NK-92 treated with Interleukin-12 subunit alpha and Interleukin-12 subunit beta, amount 100 ng/mL, for 24 hours (cell line): ENCODE data around the gene MRTFB.
A peak's percentile ranks its signal among the peaks of the same experiment; 100 is the strongest.

ENCODE experiments used
- DNase-seq: peaks from one replicate; lab custom pipeline; 2025; lab: John Stamatoyannopoulos, UW

Gene MRTFB

DNA sequence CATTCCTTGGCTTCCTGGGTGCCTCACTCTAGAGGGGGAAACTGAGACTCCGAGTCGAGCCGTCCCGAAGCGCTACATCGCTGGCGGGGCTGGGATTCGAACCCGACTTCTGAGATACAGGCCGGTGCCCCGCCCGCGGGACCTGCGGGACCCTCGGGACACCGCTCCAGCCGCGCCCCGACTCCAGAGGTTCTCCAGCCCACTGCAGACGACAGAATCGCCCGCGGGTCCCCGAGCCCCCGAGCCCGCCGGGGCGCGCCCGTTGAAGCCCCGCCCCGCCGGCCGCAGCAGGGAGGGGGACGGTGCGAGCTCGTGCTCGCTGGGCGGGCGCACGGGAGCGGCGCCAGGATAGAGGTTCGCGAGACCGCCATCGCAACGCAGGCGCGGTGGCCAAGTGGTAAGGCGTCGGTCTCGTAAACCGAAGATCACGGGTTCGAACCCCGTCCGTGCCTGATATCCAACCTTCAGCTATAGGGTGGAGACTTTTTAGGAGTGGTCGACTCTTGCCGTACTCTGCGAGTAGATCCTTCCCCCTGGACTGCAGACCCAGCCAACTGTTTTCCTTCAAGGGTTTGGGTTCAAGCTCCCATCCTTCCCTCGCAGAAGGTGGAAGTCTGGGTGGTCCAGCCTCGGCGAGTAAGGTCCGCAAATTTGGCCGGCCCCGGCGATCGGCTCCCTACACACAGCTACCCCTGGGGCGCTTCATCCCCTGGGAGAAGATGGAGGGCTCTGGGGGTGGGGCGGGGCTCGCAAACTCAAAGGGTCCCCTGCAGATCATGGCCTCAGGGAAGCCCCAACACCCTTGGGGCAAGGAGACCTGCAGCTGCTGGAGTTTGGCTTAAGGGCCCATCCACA, 214.6 kb downstream of the MRTFB start:
- peak; percentile 80 for DNase-seq

DNA sequence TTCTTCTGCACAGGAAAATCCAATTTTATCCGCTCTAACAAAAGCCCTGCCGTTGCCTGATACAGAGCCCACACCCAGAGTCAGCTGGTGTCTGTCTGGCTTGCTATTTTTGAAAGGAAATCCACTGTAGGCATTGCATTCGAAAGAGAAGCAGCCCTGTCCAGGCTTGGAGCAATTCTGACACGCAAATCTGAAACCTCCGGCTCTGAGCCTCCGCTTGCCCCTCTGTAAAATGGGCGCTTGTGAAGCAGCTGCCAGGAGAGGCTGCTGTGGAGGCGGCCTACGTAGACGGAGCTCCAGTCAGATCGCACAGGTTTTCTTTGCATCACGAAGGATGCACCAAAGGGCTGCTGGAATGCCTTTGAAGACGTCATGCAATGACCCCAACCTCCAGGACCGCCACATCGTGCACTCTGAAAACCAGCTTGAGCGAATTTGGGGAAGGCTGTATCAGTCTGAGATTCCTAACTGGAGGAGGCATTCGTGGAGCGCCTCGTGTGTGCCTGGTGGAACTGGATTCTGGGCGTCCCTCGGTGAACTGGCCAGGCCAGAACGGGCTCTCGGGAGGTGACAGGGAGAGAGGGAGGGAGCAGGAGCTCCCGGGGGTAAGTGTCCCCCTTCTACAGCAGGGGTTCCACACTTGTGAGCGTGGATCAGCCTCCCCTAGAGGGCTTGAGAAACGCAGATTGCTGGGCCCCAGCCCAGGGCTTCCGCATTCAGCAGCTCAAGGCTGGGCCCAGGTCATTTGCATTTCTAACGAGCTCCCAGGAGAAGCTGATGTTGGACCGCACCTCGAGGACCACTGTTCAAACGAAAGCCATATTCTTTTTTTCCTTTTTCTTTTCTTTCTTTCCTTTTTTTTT, 215.5 kb downstream of the MRTFB start:
- DNase-seq, result no peak

DNA sequence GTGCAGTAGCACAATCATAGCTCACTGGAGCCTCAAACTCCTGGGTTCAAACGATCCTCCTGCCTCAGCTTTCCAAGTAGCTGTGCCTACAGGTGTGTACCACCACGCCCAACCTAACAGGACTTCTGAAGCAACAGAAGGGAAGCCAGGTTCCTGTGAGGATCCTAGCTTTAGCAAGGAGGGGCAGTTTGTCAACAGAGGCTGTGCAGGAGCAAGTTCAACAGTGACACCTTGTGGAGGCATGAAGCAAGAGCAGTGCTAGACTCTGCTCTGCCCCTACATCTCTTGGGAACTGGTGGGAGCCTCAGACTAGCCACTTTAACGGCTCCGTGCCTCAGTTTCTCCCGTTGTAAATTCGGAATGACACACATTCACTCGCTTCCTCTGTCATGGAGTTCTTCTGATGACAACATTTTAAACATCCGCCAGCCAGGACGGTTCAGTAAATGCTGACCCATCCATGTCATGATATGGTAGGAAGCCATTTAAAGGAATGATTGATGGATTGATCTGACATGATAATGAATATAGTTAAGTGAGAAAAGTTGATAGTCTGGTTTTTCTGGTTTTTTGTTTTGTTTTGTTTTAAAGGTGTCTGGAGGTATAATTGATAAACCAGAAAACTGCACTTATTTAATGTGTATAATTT, 218.7 kb downstream of the MRTFB start:
- no peak for DNase-seq

DNA sequence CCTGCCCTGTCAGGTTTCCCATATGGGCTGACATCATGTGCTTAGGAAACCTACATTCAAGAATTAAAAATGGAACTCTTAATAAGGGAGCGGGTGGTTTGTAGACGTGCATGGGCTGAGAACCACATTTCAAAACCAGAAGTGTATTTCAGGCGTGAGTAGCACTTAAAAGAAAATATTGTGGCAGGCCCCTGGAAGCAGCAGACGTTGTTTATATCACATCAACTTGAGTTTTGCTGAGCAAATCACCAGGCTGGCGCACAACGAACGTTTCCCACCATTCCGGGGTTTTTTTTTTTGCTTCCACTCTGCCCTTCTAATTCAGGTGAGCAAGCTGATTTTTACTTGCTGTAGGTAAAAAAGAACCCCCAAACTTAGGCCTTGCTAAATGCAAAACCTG, 220.2 kb downstream of the MRTFB start:
- DNase-seq, result no peak

DNA sequence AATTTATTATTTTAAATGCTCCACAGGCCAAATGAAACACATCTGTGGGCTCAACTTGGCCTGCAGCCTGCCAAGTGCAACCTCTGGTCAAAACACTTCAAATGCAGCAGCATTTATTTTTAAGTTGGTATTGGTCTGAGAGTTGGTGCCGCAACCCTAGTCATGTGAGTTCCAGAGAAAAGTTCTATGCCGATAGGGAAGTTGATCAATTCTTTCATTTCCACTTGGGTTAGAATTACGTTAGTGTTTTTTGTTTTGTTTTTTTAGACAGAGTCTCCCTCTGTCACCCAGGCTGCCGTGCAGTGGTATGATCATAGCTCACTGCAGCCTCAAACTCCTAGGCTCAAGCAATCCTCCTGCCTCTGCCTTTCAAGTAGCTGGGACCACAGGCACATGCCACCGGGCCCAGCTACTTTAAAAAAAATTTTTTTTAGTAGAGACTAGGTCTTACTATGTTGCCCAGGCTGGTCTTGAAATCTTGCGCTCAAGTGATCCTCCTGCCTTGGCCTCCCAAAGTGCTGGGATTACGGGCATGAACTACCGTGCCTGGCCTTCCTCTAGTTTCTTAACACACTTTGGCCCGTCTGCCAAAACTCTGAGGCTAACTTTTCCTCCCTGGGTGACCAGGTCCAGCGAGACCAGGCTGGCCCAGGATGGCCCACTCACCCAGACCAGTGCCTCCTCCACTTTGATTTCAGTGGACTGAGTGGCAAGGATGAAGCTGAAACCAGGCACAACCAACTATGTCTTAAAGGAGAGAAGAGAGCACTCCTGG, 221.1 kb downstream of the MRTFB start:
- DNase-seq, result no peak

DNA sequence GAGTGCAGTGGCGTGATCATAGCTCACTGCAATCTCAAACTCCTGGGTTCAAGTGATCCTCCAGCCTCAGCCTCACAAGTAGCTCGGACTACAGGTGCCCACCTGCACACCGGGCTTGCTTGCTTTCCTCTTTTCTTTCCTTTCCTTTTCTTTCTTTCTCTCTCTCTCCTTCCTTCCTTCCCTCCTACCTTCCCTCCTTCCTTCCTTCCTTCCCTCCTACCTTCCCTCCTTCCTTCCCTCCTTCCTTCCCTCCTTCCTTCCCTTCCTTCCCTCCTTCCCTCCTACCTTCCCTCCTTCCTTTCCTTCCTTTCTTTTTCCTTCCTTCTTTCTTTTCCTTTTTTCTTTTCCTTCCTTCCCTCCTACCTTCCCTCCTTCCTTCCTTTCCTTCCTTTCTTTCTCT, 225.5 kb downstream of the MRTFB start:
- DNase-seq, result no peak

DNA sequence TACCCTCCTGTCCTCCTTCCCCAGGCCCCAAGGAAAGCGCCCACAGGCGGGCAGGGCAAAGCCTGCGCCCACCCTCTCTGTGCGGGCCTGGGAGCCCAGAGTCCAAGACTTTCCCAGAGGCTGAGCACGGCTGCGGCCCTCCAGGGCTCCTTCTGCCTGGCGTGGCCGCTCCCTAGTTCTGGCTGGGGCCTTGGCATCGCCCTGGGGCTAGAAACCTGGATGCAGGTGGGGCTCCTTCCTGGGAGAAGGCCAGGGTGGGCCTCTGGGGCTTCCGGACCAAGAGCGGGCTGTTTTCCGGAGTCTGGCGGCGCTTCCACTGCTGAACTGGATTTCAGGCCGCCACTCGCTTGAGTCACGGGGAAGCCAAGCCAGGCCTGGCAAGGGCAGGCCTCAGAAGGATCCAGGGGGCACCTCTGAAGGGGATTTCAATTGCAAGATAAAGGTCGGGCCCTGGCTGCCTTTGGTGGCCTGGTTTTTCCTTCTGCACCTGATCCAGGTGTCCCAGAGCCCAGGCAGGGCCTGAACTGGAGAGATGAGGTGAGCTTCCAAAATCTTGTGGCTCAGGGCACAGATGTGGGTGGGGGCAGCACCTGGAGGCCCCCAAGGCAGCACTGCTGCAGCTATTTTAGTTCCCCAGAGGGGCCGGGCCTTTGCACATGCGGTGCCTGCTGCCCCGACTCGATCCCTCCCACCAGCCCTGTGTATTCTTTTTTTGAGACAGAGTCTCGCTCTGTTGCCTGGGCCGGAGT, 227.4 kb downstream of the MRTFB start:
- DNase-seq, result no peak

DNA sequence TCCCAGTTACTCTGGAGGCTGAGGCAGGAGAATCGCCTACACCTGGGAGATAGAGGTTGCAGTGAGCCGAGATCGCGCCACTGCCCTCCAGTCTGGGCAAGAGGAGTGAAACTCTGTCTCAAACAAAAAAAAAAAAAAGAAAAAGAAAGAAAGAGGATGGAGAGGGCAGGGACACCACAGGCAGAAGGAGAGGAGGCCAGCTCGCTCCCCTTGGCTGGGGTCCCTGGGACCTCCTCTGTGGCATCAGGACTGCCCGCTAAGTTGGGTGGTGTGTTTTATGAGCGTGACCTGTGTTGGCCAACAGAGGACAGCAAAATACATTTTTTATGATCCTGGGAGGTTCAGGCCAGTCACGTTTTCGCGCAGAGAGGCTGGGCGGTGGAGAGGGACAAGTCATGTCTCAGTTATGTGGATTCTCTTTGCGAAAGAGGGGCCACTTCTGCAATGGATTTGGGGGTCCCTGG, 229.6 kb downstream of the MRTFB start:
- no peak for DNase-seq

DNA sequence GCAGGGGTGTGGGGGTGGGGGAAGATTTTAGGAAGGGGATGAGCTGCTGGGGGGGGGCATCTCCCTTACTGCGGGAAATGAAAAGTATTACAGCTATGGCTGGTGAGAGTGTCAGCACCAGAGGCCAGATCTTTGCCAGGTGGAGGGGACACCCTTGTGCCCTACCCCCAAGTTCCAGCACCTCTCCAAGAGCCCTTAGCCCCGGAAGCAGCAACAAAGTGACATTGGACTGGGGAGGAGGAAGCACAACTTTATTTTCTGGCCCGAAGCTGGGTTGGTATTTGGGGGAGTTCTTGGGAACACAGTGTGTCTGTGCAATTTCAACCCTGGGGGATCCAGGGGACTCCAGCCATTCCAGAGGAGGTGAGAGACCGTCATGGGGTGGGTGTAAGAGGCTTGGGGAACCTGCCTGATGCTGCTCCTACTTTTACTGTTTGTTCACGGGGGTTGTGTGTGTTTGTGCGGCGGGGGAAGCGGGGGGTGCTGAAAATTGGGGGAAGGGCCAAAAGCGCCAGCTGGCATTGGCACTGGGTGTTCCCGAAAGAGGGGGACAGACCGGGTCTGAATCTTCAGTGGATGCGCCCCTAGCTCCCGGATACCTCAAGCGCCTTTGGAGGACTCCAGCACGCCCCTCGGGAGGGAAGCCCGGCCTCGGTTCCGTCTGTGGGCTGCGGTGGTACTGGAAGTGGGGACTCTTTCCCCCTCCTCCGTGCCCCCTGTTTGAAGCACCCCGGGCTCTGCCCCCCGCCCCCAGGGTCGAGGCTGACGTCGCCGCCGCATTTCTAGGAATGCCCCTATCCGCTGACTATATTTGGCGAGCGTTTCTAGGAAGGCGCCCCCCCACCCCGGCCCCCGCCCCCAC, 230.3 kb downstream of the MRTFB start:
- no peak for DNase-seq

DNA sequence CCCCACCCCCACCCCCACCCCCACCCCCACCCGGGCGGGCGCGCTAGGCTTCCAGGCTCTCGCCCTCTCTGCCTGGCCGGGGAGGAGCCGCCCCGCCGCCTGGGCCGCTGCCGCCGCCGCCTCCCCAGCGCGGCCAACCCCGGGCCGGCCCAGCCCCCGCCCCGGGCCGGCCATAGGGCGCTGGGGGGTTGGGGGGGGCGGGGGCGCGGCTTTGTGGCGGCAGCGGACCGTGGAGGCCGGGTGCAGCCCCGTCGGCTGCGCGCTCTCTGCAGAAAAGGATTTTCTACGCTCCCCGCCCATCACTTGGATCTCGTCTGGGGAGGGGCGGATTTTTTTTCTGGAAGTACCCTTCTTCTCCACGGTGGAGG, 230.9 kb downstream of the MRTFB start:
- DNase-seq, result no peak

DNA sequence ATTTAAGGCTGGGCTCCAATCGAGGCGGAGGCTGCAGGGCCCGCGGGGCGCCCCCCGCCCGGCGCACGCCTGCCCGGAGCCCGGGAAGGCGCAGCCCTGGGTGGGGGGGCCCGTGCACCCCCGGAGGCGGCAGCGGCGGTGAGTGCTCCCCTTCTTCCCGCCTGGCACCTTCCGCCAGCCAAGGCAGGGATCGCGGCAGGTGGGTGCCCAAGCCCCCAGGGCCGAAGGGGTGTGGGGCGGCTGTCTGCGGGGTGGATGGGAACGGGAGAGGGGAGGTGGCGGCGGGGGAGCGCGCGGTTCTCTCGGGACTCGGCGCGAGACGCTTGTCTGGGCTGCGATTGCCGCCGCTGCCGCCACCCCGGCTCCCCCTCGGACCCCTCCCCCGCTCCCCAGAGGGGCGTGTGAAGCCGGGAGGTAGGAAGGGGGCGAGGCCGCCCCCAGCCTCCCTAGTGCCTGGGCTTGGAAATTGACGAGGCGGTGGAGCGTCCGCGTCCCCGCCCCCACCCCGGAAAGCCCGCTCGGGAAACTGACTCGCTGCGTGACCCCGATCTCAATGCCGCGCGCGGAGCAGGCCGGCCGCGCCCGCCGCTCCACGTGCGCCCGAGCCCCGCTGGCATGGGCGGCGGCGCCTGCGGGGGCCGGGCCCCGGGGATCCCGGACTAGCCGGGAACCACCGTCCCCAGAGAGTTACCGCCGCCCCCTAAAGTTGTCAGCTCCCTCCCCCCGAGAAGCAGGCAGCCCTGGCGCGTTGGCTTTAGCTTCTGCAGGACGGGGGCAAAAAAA, 231.5 kb downstream of the MRTFB start:
- DNase-seq, result no peak

DNA sequence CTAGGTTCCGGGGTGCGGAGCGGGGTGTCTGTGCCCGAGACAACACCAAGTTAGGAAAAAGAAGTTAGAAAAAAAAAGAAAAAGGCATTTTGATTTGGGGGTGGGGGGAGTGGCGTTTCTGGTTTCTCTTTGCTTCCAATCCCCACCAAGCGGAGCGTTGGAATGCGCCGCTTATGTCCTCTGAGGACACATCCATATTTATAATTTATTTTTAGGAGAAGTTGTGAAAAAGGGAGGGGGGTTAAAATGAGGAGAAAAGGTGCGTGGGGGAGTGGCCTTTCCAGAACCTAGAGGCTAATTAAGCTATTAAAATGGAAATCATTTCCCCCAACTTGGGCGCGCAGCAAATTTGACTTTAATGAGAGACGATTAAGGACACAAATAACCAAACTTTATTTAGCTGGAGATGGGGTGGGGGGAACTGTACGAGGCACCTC, 232.1 kb downstream of the MRTFB start:
- no peak for DNase-seq

DNA sequence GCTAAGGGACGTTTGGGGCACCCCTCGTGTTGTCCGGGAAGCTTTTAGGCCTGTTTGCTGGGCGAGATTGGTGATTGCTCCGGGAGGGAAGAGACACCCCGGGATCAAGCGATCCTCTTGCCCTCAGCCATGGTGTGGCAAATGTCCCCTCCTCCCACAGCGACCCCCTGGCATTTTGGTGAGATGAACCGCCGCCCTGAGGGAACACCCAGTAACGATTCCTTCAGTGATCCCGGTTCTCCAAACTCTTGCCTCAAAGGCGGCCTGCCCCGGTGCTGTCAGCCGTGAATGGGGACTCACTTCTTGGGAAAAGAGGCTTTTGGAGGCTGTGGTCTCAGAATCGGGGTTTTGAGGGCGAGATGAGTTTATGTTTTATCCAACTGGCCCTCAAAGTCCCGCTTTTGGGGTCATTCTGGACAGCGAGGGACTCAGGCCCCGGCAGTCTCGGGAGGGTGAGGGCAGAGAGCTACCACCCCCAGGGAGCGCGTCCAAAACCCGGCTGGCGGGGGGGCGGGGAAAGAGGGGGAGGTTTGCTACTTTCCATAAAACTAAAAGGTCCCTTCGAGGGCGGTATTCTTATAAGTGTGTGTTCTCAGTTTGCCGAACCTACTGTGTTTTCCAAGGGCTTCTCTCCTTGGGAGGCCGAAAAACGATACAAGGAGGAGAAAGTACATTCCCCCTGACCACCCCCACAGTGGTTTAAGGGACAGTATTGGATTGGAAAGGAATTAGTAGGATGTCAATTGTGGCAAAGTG, 232.7 kb downstream of the MRTFB start:
- no peak for DNase-seq

DNA sequence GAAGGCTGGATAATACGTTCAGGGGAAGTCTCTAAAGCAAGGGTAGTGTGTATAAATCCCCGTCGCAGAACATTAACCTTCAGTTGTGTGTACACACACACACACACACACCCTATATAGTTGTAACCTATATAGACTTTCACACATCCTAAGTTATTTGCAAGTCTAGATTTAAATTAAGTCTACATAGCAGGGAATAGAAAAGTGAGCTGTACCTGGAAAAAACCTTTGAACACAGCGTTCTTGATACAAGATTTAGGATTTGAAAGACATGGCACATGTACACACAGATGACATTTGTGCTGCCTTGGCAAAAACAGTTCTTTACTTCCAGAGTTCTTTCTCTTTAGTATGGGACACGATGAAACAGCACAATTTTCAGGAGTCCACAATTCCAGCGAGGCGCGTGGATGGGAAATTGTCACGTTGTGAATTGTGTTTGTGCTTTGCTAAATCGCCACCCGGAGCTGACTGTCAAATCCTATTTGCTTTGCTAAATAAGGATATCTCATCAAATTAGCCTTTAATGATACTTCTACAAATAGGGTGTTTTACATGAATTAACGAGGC, 233.9 kb downstream of the MRTFB start:
- DNase-seq, result no peak

DNA sequence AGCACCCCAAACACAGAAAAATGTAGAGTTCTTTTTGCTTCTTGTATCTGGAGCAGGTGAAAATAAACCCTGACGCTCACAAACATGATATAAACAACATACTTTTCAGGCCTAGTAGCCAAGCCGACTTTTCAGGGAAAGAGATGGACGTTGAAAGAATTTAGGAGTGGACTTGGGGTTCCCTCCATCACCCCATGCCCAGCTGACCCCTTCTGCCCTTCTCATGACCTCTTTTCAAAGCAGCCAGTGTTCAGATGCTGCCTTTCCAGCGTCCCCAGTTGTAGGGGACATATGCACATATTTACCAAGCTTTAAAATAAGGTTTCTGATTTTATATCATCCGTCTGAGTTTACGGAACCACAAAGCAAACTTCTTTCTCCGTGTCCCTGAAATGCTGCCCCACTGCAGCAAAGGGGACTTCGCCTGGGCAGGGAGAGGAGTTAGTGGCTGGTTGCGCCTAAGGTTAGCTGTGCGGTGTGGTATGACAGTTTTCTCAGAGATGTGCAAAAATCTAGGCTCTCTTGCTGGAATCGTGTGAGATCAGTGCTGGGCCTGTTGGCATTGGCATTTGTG, 235.5 kb downstream of the MRTFB start:
- no peak for DNase-seq

DNA sequence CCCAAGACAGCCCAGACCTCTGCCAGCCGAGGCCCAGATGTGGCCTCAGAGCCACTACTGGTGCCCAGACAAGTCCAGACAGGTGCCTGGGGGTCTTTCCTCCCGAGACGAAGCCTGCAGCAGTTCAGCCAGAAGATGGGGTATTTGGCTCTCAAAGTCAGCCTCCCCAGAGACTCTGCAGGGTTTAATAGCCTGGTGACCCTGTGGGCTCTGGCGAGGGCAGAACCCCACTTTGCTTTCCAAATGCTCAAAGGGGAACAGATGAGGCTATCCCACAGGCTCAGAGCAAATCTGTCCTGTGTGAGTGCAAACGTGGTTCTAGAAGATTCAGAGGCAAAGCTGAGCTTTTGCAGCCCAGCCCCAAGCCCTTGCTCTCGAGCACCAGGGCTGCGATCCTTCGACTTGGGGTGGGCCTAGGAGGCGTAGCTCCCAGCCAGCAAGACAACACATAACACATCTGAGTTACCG, 236.0 kb downstream of the MRTFB start:
- no peak for DNase-seq

DNA sequence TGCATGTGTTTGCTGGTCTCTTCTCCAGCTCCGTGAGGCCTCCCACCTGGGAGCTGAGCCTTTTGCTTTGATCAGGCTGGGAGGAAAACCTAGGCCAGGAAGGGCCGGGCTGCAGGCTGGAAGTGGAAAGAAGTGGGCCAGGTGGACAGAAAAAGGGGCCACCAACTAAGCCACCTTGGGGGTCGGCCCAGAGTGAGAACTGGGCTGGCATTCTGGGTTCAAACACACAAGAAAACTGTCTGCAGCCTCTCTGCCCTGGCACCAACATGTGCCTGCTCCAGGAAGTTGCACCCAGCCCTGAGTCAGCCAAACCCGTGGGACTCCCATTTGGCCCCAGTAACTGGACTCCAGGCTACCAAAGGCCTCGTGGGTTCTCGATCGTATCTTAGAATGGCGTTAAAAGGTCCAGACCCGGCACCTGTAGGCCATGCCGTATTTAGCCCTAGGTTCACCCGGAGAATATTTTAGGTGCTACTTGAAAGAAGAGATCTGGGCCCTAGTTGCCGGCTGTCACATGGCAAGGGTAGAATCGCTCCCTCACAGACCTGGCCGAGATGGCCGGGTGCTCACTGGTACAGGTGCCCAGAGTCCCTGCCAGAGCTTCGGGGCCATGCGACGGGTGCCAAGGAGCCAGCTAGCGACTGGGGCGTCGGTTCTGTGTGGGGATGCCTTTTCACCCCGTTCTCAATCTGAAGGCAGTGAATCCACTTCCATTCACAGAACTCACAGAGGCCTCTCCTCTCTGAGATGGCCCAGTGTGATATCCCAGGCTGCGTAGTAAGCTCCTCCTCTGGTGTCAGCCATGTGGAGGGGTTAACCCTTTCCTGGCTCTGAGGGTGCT, 236.6 kb downstream of the MRTFB start:
- no peak for DNase-seq
